Measurements from ENCODE around the gene PTCHD1. TPM values are rescaled to one million over a fixed set of nuclear protein-coding genes. Genes with fewer than 3 reads are reported as not detected.

PTCHD1 gene
- total RNA-seq, 1 experiment from 2014 or later: not detected

DNA sequence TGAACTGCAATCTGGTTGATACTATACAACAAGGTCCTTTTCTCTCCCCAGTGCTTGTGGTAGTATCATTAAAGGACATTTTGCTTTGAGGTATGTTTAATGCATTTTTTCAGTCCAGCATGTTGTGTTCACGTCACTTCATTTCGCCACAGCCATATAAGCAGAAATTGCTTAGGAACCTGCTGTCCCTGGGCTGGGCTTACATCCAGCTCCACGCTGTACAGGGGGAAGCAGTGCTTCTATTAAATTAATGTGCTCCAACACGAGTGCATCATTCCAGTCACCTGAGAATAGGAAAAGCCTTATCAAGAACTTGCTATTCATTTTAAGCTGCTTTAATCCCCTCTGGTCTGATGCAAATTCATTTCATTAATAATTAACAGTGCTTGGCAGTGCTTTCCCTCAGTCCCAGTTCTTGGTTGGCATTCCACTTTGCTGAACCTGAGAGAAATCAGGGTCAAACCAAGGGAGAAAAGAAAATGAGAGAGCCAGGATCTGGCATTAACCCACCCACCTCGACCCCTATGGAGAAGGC, 47.4 kb upstream of the PTCHD1 start:
- ATAC-seq (no peak), DNase-seq (ENCODE audit: low read depth, low spot score) (no peak)
- no peak overlapping the region for H3K4me3 ChIP-seq (replicated peaks in 1 of 2; ENCODE audit: low read depth in 1 of 2, low read length in 2 of 2)
- H3K9me3 ChIP-seq (ENCODE audit: control insufficient read depth in 1 of 2, insufficient read depth in 1 of 2, low read depth in 1 of 2, low read length in 2 of 2): no peaks in the 10 kb centered on the region
- CTCF ChIA-PET: no interaction called here
- BruUV-seq (replicated peaks): no TSS peak
- no peaks in the 10 kb centered on the region for H3K27me3 ChIP-seq (ENCODE audit: insufficient read depth, low read length)
- no peaks in the 10 kb centered on the region for H3K9me2 ChIP-seq (ENCODE audit: insufficient read depth)
- H3K79me2 ChIP-seq (ENCODE audit: insufficient read depth, low read length): no peaks in the 10 kb centered on the region
- H3K27ac ChIP-seq (ENCODE audit: low read depth, low read length): no peak overlapping the region
- no peaks in the 10 kb centered on the region for H3K36me3 ChIP-seq (ENCODE audit: control insufficient read depth in 1 of 2, insufficient read depth in 2 of 2, low read length in 2 of 2)
- no peak overlapping the region for H2AFZ ChIP-seq (ENCODE audit: low read depth, low read length, poor library complexity, severe bottlenecking)
- POLR2A ChIA-PET: no interaction called here
- intact Hi-C loops (cut with micrococcal nuclease): no loop called here
- TF ChIP-seq, protein P1, sequence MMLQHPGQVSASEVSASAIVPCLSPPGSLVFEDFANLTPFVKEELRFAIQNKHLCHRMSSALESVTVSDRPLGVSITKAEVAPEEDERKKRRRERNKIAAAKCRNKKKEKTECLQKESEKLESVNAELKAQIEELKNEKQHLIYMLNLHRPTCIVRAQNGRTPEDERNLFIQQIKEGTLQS (IDR thresholded peaks at IDR 0.05): no peak
- TF ChIP-seq POLR2A (IDR thresholded peaks at IDR 0.05; ENCODE audit: borderline replicate concordance, extremely low read depth, insufficient read depth, insufficient read length) (no peak), FOSL1 (IDR thresholded peaks at IDR 0.05; ENCODE audit: low read depth) (no peak), JUND (IDR thresholded peaks at IDR 0.05) (no peak), SP1 (IDR thresholded peaks at IDR 0.05; ENCODE audit: low read depth) (no peak), TCF7L2 (IDR thresholded peaks at IDR 0.05; ENCODE audit: borderline replicate concordance, extremely low read depth, insufficient read depth, insufficient read length) (no peak), EZH2 (IDR thresholded peaks at IDR 0.05) (no peak), ELF1 (IDR thresholded peaks at IDR 0.05; ENCODE audit: borderline replicate concordance, low read depth) (no peak), SRF (IDR thresholded peaks at IDR 0.05; ENCODE audit: low read depth) (no peak), YY1 (IDR thresholded peaks at IDR 0.05; ENCODE audit: extremely low read depth, insufficient replicate concordance, low read depth, low read length) (no peak)
- TF ChIP-seq, protein P2, sequence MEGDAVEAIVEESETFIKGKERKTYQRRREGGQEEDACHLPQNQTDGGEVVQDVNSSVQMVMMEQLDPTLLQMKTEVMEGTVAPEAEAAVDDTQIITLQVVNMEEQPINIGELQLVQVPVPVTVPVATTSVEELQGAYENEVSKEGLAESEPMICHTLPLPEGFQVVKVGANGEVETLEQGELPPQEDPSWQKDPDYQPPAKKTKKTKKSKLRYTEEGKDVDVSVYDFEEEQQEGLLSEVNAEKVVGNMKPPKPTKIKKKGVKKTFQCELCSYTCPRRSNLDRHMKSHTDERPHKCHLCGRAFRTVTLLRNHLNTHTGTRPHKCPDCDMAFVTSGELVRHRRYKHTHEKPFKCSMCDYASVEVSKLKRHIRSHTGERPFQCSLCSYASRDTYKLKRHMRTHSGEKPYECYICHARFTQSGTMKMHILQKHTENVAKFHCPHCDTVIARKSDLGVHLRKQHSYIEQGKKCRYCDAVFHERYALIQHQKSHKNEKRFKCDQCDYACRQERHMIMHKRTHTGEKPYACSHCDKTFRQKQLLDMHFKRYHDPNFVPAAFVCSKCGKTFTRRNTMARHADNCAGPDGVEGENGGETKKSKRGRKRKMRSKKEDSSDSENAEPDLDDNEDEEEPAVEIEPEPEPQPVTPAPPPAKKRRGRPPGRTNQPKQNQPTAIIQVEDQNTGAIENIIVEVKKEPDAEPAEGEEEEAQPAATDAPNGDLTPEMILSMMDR (IDR thresholded peaks at IDR 0.05 in 2 of 3, conservative IDR thresholded peaks at IDR 0.05 in 1 of 3; ENCODE audit: borderline replicate concordance in 1 of 3, insufficient read depth in 1 of 3, low read depth in 2 of 3, low read length in 2 of 3): no peak
- TF ChIP-seq, protein P3, sequence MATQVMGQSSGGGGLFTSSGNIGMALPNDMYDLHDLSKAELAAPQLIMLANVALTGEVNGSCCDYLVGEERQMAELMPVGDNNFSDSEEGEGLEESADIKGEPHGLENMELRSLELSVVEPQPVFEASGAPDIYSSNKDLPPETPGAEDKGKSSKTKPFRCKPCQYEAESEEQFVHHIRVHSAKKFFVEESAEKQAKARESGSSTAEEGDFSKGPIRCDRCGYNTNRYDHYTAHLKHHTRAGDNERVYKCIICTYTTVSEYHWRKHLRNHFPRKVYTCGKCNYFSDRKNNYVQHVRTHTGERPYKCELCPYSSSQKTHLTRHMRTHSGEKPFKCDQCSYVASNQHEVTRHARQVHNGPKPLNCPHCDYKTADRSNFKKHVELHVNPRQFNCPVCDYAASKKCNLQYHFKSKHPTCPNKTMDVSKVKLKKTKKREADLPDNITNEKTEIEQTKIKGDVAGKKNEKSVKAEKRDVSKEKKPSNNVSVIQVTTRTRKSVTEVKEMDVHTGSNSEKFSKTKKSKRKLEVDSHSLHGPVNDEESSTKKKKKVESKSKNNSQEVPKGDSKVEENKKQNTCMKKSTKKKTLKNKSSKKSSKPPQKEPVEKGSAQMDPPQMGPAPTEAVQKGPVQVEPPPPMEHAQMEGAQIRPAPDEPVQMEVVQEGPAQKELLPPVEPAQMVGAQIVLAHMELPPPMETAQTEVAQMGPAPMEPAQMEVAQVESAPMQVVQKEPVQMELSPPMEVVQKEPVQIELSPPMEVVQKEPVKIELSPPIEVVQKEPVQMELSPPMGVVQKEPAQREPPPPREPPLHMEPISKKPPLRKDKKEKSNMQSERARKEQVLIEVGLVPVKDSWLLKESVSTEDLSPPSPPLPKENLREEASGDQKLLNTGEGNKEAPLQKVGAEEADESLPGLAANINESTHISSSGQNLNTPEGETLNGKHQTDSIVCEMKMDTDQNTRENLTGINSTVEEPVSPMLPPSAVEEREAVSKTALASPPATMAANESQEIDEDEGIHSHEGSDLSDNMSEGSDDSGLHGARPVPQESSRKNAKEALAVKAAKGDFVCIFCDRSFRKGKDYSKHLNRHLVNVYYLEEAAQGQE (IDR thresholded peaks at IDR 0.05; ENCODE audit: low read depth): no peak
- TF ChIP-seq, protein P4, sequence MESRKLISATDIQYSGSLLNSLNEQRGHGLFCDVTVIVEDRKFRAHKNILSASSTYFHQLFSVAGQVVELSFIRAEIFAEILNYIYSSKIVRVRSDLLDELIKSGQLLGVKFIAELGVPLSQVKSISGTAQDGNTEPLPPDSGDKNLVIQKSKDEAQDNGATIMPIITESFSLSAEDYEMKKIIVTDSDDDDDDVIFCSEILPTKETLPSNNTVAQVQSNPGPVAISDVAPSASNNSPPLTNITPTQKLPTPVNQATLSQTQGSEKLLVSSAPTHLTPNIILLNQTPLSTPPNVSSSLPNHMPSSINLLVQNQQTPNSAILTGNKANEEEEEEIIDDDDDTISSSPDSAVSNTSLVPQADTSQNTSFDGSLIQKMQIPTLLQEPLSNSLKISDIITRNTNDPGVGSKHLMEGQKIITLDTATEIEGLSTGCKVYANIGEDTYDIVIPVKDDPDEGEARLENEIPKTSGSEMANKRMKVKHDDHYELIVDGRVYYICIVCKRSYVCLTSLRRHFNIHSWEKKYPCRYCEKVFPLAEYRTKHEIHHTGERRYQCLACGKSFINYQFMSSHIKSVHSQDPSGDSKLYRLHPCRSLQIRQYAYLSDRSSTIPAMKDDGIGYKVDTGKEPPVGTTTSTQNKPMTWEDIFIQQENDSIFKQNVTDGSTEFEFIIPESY (IDR thresholded peaks at IDR 0.05; ENCODE audit: extremely low read depth, insufficient replicate concordance, low read length): no peak
- no peaks in the 10 kb centered on the region for H4K20me1 ChIP-seq (ENCODE audit: insufficient read depth)
- no peak overlapping the region for H3K4me2 ChIP-seq (ENCODE audit: low read length)
- RAD21 ChIA-PET (ENCODE audit: low non-redundant PET in 1 of 2, low total read pairs in 2 of 2, uncharacterized antibody in 2 of 2, unreplicated experiment in 2 of 2): no interaction called here
- no peak overlapping the region for H3K9ac ChIP-seq (ENCODE audit: low read length)
- H3K4me1 ChIP-seq (ENCODE audit: control insufficient read depth in 1 of 2, insufficient read depth in 2 of 2, low read length in 2 of 2): no peaks in the 10 kb centered on the region
